ENCODE measurements around the gene DNAL1. TPM values are rescaled to one million over a fixed set of nuclear protein-coding genes. Genes with fewer than 3 reads are reported as not detected.

DNAL1 gene
- total and polyA plus RNA-seq, 2 of the 13 experiments (the other 11 are each of a cell fraction or from before 2014, with no cell fraction given): 1.4 to 13.3 TPM

DNA sequence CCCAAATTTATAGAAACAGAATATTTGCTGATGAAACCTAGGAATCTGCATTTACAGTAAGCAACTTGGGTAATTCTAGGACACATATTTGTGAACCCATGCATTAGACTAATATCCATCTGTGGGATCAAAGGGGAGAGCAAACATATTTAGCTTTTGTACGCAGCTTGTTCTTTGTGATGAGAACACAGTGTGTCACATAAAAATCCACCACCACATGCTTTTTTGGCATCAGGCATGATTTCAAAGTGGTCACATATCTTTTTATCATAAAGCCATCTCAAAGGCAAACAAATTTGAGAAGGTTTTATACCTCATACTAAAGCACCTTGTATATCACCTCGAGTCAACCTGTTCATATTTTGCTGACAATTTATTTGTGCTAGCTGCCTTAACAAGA, 15.7 kb downstream of the DNAL1 start:
- ATAC-seq (no peak), FAIRE-seq (no peak), DNase-seq (ENCODE audit: low spot score) (no peak)
- H3K4me3 ChIP-seq (replicated peaks in 1 of 3; ENCODE audit: insufficient read depth in 1 of 3, low read depth in 2 of 3, low read length in 3 of 3): no peak overlapping the region
- TF ChIP-seq HDAC6 (IDR thresholded peaks at IDR 0.05; ENCODE audit: low read depth, low read length) (no peak), SOX5 (CRISPR knock-in tag; IDR thresholded peaks at IDR 0.05; ENCODE audit: borderline replicate concordance) (no peak), PAX8 (CRISPR knock-in tag; IDR thresholded peaks at IDR 0.05; ENCODE audit: borderline replicate concordance) (no peak), YEATS4 (CRISPR knock-in tag; IDR thresholded peaks at IDR 0.05; ENCODE audit: borderline replicate concordance) (no peak), ZNF737 (CRISPR knock-in tag; IDR thresholded peaks at IDR 0.05; ENCODE audit: borderline replicate concordance) (no peak), ZNF770 (CRISPR knock-in tag; IDR thresholded peaks at IDR 0.05) (no peak), TRIM24 (CRISPR knock-in tag; IDR thresholded peaks at IDR 0.05) (no peak), MIXL1 (CRISPR knock-in tag; IDR thresholded peaks at IDR 0.05) (no peak), PCBP1 (IDR thresholded peaks at IDR 0.05; ENCODE audit: borderline replicate concordance, low read depth, low read length) (no peak), AHR (CRISPR knock-in tag; IDR thresholded peaks at IDR 0.05) (no peak), HOXA5 (CRISPR knock-in tag; IDR thresholded peaks at IDR 0.05) (no peak), STAG1 (CRISPR knock-in tag; IDR thresholded peaks at IDR 0.05) (no peak), ZNF343 (CRISPR knock-in tag; IDR thresholded peaks at IDR 0.05) (no peak), NR2F6 (IDR thresholded peaks at IDR 0.05) (no peak), NR2F6 (CRISPR knock-in tag; IDR thresholded peaks at IDR 0.05) (no peak), STAT6 (CRISPR knock-in tag; IDR thresholded peaks at IDR 0.05; ENCODE audit: borderline replicate concordance) (no peak), ZNF580 (CRISPR knock-in tag; IDR thresholded peaks at IDR 0.05; ENCODE audit: borderline replicate concordance, low read depth) (no peak), KDM3A (CRISPR knock-in tag; IDR thresholded peaks at IDR 0.05; ENCODE audit: low read depth) (no peak), YEATS2 (CRISPR knock-in tag; IDR thresholded peaks at IDR 0.05; ENCODE audit: borderline replicate concordance) (no peak)
- TF ChIP-seq, protein P1, sequence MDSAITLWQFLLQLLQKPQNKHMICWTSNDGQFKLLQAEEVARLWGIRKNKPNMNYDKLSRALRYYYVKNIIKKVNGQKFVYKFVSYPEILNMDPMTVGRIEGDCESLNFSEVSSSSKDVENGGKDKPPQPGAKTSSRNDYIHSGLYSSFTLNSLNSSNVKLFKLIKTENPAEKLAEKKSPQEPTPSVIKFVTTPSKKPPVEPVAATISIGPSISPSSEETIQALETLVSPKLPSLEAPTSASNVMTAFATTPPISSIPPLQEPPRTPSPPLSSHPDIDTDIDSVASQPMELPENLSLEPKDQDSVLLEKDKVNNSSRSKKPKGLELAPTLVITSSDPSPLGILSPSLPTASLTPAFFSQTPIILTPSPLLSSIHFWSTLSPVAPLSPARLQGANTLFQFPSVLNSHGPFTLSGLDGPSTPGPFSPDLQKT (CRISPR knock-in tag; IDR thresholded peaks at IDR 0.05; ENCODE audit: borderline replicate concordance): no peak
- H3K9ac ChIP-seq (ENCODE audit: insufficient read depth, low read depth, low read length): no peak overlapping the region
- H4K20me1 ChIP-seq (ENCODE audit: insufficient read depth, low read length): no peaks in the 10 kb centered on the region
- CTCF ChIA-PET (ENCODE audit: low intra/inter-chr PET ratio, low total read pairs): no interaction called here
- no peak overlapping the region for H3K27ac ChIP-seq (ENCODE audit: extremely low read length, insufficient read depth, low read length)
- 67% methylated on average over 2 of the region's 2 CpGs for WGBS (ENCODE audit: low lambda C conversion rate)
- H3K9me3 ChIP-seq (ENCODE audit: low read length): no peaks in the 10 kb centered on the region
- intact Hi-C loops (cut with micrococcal nuclease; ENCODE audit: unreplicated experiment): no loop called here
- no peaks in the 10 kb centered on the region for H3K27me3 ChIP-seq (ENCODE audit: control insufficient read depth in 1 of 2, insufficient read depth in 2 of 2, low read length in 2 of 2)
- POLR2A ChIA-PET: no interaction called here
- no peak overlapping the region for H2AFZ ChIP-seq (ENCODE audit: low read length)
- BruUV-seq (replicated peaks): no TSS peak
- peaks cover 0 to 4% of the 10 kb centered on the region in 2 experiments; a peak in 1 of 5 replicates for H3K36me3 ChIP-seq (replicated peaks in 1 of 2; ENCODE audit: control insufficient read depth in 1 of 2, insufficient read depth in 2 of 2, low read length in 2 of 2)
- H3K79me2 ChIP-seq (ENCODE audit: insufficient read depth, low read length): no peaks in the 10 kb centered on the region
- peaks cover 25% of the 10 kb centered on the region for H3K4me1 ChIP-seq (ENCODE audit: insufficient read depth, low read length)
- no peak overlapping the region for H3K4me2 ChIP-seq (ENCODE audit: low read depth, low read length)
- in situ Hi-C loops (cut with HindIII; ENCODE audit: extremely low pct_ligation_motif_present, low pct_unique_long_range_greater_than_20kb): no loop called here

Data from HepG2 (cell line).